SHP77 treated with DMSO at 0.1 percent for 48 hours (cell line): ENCODE measurements around the gene UCP2.
A peak's percentile ranks its signal among the peaks of the same experiment; 100 is the strongest.
"Not testable (repeated sequence)": the region's sequence is repeated elsewhere in the genome, so short reads cannot be mapped to it uniquely, and the experiment has no call there.

Source experiments
- DNase-seq: peaks from one replicate; lab custom pipeline; 2025; lab: John Stamatoyannopoulos, UW

UCP2 gene

DNA sequence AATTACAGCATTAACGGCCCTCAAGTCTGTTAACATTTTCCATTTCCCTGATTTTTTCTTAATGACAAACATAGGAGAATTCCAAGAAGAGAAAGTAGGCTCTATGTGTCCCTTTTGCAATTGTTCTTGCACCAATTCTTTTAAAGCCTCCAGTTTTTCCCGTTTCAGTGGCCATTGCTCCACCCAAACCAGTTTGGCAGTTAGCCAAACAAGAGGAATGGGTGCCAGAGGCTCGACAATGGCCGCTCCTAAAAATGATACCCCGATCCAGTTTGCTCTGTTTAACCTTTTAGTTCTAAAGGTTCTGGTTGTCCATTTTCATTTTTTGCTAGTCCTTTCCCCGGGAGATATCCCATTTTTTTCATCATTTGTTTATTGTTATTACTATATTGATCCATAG lies 38.6 kb downstream of the UCP2 start:
- DNase-seq: no peak

DNA sequence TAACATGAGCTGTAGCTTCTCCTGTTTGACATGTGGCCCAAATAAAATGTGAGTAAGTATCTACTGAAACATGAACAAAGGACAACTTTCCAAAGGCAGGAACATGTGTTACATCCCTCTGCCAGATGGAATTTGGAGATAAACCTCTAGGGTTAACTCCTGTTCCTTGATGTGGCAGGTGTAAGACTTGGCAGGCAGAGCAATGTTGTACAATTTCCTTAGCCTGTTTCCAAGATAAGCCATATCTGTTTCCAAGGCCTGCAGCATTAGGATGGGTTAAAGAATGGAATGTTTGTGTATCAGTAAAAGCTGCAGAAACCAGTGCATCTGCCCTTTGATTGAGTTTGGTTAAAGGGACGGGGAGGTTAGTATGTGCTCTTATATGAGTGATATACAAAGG lies 40.6 kb downstream of the UCP2 start:
- no peak for DNase-seq

DNA sequence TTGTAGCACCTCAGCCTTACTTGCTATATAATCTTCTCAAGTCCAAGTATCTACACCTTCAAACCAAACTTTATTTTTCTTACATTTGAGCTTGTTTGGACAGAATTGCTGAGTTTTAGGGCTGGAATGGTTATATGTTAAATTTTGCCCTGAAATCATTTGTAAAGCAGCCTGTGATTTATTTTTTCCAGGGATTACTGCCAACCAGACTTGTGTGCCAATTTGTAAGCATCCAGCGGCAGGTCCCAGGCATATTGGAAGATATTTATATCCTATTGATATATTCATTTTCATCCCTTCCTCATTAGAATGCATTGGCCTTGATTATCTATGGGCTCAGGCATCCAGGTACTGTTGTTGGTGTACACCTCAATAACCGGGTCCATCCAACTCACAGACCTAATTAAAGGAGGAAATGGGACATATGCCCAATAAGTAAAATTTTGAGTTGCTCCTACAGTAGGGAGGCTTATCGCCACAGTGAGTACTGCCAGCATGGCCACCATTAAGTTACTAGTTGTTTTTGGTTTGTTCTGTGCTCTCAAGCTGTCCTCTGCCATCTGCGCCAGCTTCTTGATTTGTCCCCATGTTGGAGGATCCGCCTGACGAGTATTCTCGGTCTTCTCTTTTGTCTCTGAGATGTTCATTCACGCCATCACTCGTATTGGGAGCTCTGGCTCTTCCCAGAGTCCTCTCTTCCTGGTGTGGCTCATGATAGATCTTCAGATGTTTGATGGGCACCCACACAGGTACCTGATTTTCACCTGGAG lies 41.7 kb downstream of the UCP2 start:
- DNase-seq: no peak

DNA sequence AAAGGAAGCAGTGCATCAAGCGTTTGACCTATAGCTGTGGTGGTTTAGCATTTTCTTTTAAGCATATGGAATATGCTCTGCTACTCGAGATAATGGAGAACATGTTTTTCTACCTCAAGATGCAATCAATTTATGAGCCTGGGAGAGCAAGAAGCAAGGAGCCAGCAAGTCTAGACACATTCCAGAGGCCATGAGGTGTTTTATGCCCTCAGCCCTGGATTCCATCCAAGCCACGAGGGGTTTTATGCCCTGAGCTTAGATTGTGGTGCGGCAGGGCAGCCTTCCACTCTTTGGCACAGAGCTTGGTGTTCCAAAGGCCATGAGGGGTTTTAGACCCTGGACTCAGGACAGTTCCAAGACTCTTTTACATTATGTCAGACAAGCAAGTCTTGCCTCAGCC lies 43.5 kb downstream of the UCP2 start:
- no peak for DNase-seq

DNA sequence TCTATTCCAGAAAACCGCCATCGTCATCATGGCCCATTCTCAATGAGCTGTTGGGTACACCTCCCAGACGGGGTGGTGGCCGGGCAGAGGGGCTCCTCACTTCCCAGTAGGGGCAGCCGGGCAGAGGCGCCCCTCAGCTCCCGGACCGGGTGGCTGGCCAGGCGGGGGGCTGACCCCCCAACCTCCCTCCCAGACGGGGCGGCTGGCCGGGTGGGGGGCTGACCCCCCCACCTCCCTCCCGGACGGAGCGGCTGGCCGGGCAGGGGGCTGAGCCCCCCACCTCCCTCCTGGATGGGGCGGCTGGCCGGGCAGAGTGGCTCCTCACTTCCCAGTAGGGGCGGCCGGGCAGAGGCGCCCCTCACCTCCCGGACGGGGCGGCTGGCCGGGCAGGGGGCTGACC lies 46.6 kb downstream of the UCP2 start:
- not testable (repeated sequence) for DNase-seq

DNA sequence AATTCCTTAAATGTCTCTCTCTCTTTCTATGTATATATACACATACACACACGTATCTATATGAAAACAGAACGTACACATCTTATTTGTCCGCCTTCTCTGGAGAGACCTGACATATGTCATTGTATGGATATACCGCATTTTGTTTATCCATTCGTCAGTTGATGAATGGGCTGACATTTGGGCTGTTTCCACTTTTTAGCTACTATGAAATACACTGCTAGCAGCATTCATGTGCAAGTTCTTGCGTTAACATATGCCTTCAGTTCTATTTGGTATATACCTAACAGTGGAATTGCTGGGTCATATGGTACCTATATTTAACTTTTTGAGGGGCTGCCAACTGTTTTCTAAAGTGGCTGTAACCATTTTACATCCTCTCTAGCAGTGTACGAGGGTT lies 49.9 kb downstream of the UCP2 start:
- no peak for DNase-seq

DNA sequence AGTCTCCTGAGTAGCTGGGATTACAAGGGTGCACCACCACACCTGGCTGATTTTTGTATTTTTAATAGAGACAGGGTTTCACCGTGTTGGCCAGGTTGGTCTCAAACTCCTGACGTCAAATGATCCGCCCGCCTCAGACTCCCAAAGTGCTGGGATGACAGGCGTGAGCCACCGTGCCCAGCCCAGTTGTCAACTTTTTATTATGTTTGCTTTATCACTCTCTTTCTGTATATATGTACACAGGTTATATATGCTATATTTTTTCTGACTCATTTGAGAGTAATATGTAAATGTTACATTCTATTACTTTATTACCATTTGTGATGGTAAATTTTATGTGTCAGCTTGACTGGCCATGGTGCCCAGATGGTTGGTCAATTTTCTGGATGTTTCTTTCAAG lies 50.7 kb downstream of the UCP2 start:
- no peak for DNase-seq

DNA sequence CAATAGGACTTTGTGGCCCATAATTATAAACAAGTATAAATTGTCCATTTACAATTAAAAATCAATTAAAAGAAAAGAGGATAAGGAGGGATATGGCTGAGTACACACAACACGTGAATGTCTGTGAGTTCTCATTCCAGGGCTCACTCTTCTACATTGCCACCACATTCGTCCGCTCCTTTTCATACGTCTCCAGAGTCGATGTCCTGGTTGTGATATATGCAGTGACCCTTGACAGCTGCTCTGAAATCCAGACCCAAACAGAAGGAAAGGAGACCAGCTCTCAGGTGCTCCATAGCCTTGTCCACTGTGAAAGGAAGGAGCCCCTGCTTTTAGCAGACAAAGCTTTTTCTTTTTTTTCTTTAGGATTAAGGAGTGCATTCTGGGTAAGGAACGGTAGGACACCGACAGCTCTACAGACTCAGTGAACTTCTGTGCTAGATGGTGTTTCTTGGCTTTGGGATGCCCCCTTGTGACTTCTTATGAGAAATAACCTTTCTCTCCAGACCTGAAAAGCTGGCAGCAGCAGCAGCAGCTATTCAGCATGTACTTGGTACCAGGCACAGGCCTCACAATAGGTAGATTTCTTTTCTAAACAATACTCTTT lies 51.5 kb downstream of the UCP2 start:
- peak; percentile 9 for DNase-seq

DNA sequence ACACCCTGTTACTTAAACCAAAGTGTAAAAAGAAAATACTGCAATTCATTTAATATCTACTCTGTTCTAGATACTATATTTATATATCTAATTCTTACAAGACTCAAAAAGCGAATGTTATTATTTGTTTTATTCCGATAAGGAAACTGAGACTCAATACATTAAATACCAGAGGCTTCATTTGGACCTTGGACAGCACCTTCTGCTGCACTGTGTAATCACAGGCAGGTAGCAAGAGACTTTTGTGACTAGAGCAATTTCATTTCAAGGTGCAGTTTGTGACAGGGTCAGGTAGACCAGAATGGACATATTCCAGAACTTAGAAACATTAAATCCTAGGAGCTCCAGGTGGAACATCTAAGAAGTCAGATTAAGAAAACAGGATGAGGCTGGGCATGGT lies 53.3 kb downstream of the UCP2 start:
- no peak for DNase-seq
